GM20000 (cell line): ENCODE results near the gene ZNF619.

ENCODE experiments used
- DNase-seq: peaks from one replicate; pipeline ENCODE4 v3.0.0; 2012; ENCODE audit warnings: low spot score
- TF ChIP-seq, protein P1 (sequence below): IDR thresholded peaks from 2 replicates; pipeline ENCODE4 v1.5.1; 2012; ENCODE audit warnings: mild to moderate bottlenecking, control low read depth; ENCODE audit errors: extremely low read depth, missing control alignments

The ZNF619 gene

GRCh38 chr3:40465456-40465855 lies 11.5 kb upstream of the ZNF619 start:
- TF ChIP-seq, protein P1, sequence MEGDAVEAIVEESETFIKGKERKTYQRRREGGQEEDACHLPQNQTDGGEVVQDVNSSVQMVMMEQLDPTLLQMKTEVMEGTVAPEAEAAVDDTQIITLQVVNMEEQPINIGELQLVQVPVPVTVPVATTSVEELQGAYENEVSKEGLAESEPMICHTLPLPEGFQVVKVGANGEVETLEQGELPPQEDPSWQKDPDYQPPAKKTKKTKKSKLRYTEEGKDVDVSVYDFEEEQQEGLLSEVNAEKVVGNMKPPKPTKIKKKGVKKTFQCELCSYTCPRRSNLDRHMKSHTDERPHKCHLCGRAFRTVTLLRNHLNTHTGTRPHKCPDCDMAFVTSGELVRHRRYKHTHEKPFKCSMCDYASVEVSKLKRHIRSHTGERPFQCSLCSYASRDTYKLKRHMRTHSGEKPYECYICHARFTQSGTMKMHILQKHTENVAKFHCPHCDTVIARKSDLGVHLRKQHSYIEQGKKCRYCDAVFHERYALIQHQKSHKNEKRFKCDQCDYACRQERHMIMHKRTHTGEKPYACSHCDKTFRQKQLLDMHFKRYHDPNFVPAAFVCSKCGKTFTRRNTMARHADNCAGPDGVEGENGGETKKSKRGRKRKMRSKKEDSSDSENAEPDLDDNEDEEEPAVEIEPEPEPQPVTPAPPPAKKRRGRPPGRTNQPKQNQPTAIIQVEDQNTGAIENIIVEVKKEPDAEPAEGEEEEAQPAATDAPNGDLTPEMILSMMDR = no peak
- no peak for DNase-seq

- no peak for DNase-seq
- TF ChIP-seq, protein P1 = no peak
Observed at GRCh38 chr3:40468018-40468417, 8.9 kb upstream of the ZNF619 start.

GRCh38 chr3:40470701-40471100 lies 6.2 kb upstream of the ZNF619 start:
- TF ChIP-seq, protein P1 = no peak

DNA sequence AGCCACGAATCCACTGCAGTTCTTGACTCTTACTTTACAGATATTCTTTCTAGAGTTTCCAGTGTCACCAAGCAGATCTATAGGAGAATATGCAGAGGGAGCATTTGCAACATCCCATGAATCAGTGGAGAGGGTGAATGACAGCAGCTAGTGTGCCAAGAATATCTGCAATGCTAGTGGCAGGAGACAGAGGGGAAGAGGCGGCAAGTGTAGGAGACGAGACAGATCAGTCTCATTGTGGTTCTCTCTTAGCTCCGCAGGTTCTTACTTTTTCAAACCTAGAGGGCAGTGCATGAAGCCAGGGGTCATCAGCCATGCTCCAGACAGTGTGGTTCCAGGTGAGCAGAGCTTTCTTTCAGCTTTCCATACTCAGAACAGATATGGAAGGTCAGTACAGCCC lies 744 bp downstream of the ZNF619 start:
- DNase-seq = no peak
- TF ChIP-seq, protein P1 = no peak

More at GRCh38 chr3:40470701-40471100, 6.2 kb upstream of the ZNF619 start:
- DNase-seq = no peak

GRCh38 chr3:40487172-40487571 lies 10.2 kb downstream of the ZNF619 start:
- DNase-seq = no peak
- TF ChIP-seq, protein P1 = no peak

GRCh38 chr3:40490916-40491315 lies 14.0 kb downstream of the ZNF619 start:
- TF ChIP-seq, protein P1 = no peak
- no peak for DNase-seq

DNA sequence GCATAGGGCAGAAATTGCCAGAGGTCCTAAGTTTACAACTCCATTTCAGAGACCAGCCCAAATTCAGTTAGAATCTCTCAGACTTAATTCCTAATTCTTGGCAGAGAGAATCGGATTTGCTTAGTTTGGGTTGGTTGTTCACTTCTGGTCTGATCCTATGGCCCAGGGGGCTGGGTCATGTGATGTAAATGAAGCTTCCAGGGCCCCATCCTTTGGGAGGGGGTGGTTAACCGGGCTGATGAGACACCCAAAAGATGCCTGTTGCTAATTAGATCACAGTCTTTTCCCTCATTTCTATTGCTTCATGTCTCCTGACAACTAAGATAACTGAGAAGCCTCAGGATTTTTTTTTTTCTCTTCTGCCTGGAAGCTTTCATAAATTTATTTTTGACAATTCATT lies 17.8 kb downstream of the ZNF619 start:
- DNase-seq = no peak
- TF ChIP-seq, protein P1 = no peak
